Erythroblast (primary cell): ENCODE data around the gene HIRA.

ENCODE experiments used
- GATA1 ChIP-seq: IDR thresholded peaks from 2 replicates; pipeline ENCODE4 v1.6.1; 2011; ENCODE audit warnings: low read depth, mild to moderate bottlenecking, control low read depth, low read length, moderate library complexity
- POLR2A ChIP-seq: IDR thresholded peaks from 2 replicates; pipeline ENCODE4 v1.6.1; 2011; ENCODE audit warnings: mild to moderate bottlenecking, low read length

DNA sequence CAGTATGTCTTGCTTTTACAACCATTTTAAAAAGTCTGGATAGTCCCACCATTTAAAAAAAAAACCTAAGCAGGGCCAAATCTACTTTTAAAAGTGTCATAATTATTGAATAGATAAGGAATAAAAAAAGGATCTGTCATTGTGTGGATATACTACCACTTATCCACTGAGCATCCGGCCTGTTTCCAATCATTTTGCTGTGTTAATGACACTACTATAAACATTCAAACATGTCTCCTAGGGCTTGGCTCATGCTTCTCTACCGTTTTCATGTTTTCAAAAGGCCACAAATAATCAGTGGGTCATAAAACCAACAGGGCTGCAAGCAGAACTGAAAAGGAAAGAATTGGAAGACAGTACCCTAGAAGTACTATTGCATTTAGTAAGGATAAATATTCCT, 28.5 kb upstream of the HIRA start:
- TF ChIP-seq POLR2A (no peak), GATA1 (no peak)
